ENCODE data around the gene TMEM266.

The TMEM266 gene

GRCh38 chr15:76184650-76185035 is 124.9 kb downstream of the TMEM266 start:
- no peak for DNase-seq (ENCODE audit: low read depth)

GRCh38 chr15:76185716-76186115 is 125.9 kb downstream of the TMEM266 start:
- DNase-seq (ENCODE audit: low read depth) = no peak

GRCh38 chr15:76187163-76187562 is 127.4 kb downstream of the TMEM266 start:
- no peak for DNase-seq (ENCODE audit: low read depth)

- DNase-seq (ENCODE audit: low read depth) = no peak
Observed at GRCh38 chr15:76189106-76189505, 129.3 kb downstream of the TMEM266 start.

- DNase-seq (ENCODE audit: low read depth) = no peak
Observed at GRCh38 chr15:76190070-76190564, 130.3 kb downstream of the TMEM266 start.

- peak; percentile 64 for DNase-seq (ENCODE audit: low read depth)
Observed at GRCh38 chr15:76190751-76191538, 131.2 kb downstream of the TMEM266 start.

- DNase-seq (ENCODE audit: low read depth) = no peak
Observed at GRCh38 chr15:76191539-76192244, 131.9 kb downstream of the TMEM266 start.

GRCh38 chr15:76192715-76193114 is 132.9 kb downstream of the TMEM266 start:
- DNase-seq (ENCODE audit: low read depth) = no peak

- DNase-seq (ENCODE audit: low read depth) = no peak
Observed at GRCh38 chr15:76193934-76194333, 134.1 kb downstream of the TMEM266 start.

GRCh38 chr15:76195506-76196268 is 135.9 kb downstream of the TMEM266 start:
- DNase-seq (ENCODE audit: low read depth) = no peak

- DNase-seq (ENCODE audit: low read depth) = no peak
Observed at GRCh38 chr15:76196269-76197231, 136.8 kb downstream of the TMEM266 start.

- no peak for DNase-seq (ENCODE audit: low read depth)
Observed at GRCh38 chr15:76197703-76198455, 138.1 kb downstream of the TMEM266 start.

GRCh38 chr15:76198456-76199105 is 138.8 kb downstream of the TMEM266 start:
- DNase-seq (ENCODE audit: low read depth) = no peak

GRCh38 chr15:76199106-76200082 is 139.6 kb downstream of the TMEM266 start:
- no peak for DNase-seq (ENCODE audit: low read depth)

GRCh38 chr15:76200083-76200465 is 140.3 kb downstream of the TMEM266 start:
- no peak for DNase-seq (ENCODE audit: low read depth)

- DNase-seq (ENCODE audit: low read depth) = no peak
Observed at GRCh38 chr15:76200641-76201105, 140.9 kb downstream of the TMEM266 start.

GRCh38 chr15:76201536-76202255 is 141.9 kb downstream of the TMEM266 start:
- DNase-seq (ENCODE audit: low read depth) = no peak

Data from activated T-cell treated with anti-CD3 and anti-CD28 coated beads for 1 hour (primary cell).